HL-60 (cell line): ENCODE data around the gene FCN2.

Source experiments
- DNase-seq, 2 experiments: peaks; one replicate each; pipeline ENCODE4 v3.0.0-alpha.2; 2010 to 2020; ENCODE audit warnings: low read depth in 1 of 2, low spot score in 1 of 2
- H3K27ac ChIP-seq: fragments of 250-450 bp; sonication (Bioruptor Pico); replicated peaks from 2 replicates; pipeline ENCODE4 v1.5.1; 2020; ENCODE audit warnings: mild to moderate bottlenecking, moderate library complexity
- H3K27me3 ChIP-seq: fragments of 250-450 bp; sonication (Bioruptor Pico); 2 replicates; pipeline ENCODE4 v1.5.1; 2021; ENCODE audit warnings: mild to moderate bottlenecking, moderate library complexity; ENCODE audit not compliant: insufficient read depth, poor library complexity, severe bottlenecking
- H3K4me3 ChIP-seq: replicated peaks from 2 replicates; pipeline ENCODE4 v1.5.1; 2011; ENCODE audit warnings: mild to moderate bottlenecking, control low read depth, low read length; ENCODE audit not compliant: insufficient read depth
- CTCF ChIP-seq: IDR thresholded peaks from one replicate; pipeline ENCODE4 v1.5.1; 2011; ENCODE audit warnings: low read length, control low read depth, inconsistent platforms; ENCODE audit not compliant: insufficient read depth
- GABPA ChIP-seq: IDR thresholded peaks from 2 replicates; pipeline ENCODE4 v1.6.1; 2012; ENCODE audit warnings: low read depth
- POLR2AphosphoS5 ChIP-seq: IDR thresholded peaks from 2 replicates; pipeline ENCODE4 v1.6.1; 2012; ENCODE audit warnings: low read depth
- REST ChIP-seq: IDR thresholded peaks from 2 replicates; pipeline ENCODE4 v1.6.1; 2012; ENCODE audit warnings: low read depth; ENCODE audit not compliant: insufficient replicate concordance
- SPI1 ChIP-seq: IDR thresholded peaks from 2 replicates; pipeline ENCODE4 v1.6.1; 2012; ENCODE audit warnings: low read depth, mild to moderate bottlenecking, borderline replicate concordance

Gene FCN2

GRCh38 chr9:134842321-134842720 lies 38.3 kb upstream of the FCN2 start:
- Histone ChIP-seq H3K27me3 (no peaks in the 10 kb centered on the region), H3K27ac (no peak overlapping the region), H3K4me3 (no peak overlapping the region)
- TF ChIP-seq SPI1: no peak
- TF ChIP-seq REST: no peak
- no peak for TF ChIP-seq GABPA
- TF ChIP-seq CTCF: no peak
- no peak for TF ChIP-seq POLR2AphosphoS5
- no peak for DNase-seq

GRCh38 chr9:134843740-134844139 lies 36.9 kb upstream of the FCN2 start:
- Histone ChIP-seq H3K27ac (no peak overlapping the region), H3K4me3 (no peak overlapping the region), H3K27me3 (no peaks in the 10 kb centered on the region)
- no peak for TF ChIP-seq CTCF
- no peak for TF ChIP-seq SPI1
- TF ChIP-seq GABPA: no peak
- TF ChIP-seq REST: no peak
- TF ChIP-seq POLR2AphosphoS5: no peak
- no peak for DNase-seq

GRCh38 chr9:134844821-134845220 lies 35.8 kb upstream of the FCN2 start:
- TF ChIP-seq POLR2AphosphoS5 (no peak), GABPA (no peak), SPI1 (no peak), CTCF (no peak), REST (no peak)
- H3K27ac ChIP-seq: no peak overlapping the region
- no peaks in the 10 kb centered on the region for H3K27me3 ChIP-seq
- H3K4me3 ChIP-seq: no peak overlapping the region
- DNase-seq: no peak
